Hepatocyte (in vitro differentiated cells): ENCODE results near the gene XXYLT1. TPM values are rescaled to one million over a fixed set of nuclear protein-coding genes. Genes with fewer than 3 reads are reported as not detected.
"Not testable (repeated sequence)": the region's sequence is repeated elsewhere in the genome, so short reads cannot be mapped to it uniquely, and the experiment has no call there.

Source experiments
- DNase-seq: peaks from one replicate; pipeline ENCODE4 v3.0.0-alpha.2; 2016; ENCODE audit warnings: low spot score
- H2AFZ ChIP-seq: fragments of 200-600 bp; sonication (generic); 2 replicates; pipeline ENCODE4 v1.6.0; 2016; ENCODE audit warnings: antibody characterized with exemption, mild to moderate bottlenecking
- H3K27ac ChIP-seq: fragments of 200-600 bp; sonication (generic); 2 replicates; pipeline ENCODE4 v1.5.1; 2016; ENCODE audit warnings: mild to moderate bottlenecking
- H3K27me3 ChIP-seq: fragments of 200-600 bp; sonication (generic); 2 replicates; pipeline ENCODE4 v1.6.1; 2016
- H3K36me3 ChIP-seq: fragments of 200-600 bp; sonication (generic); replicated peaks from 2 replicates; pipeline ENCODE4 v1.5.1; 2016; ENCODE audit warnings: low read depth; ENCODE audit not compliant: insufficient read depth
- H3K4me1 ChIP-seq: fragments of 200-600 bp; sonication (generic); 2 replicates; pipeline ENCODE4 v1.5.1; 2016; ENCODE audit warnings: mild to moderate bottlenecking, moderate library complexity; ENCODE audit not compliant: insufficient read depth
- H3K4me2 ChIP-seq: fragments of 200-600 bp; sonication (generic); 2 replicates; pipeline ENCODE4 v1.6.0; 2016
- H3K4me3 ChIP-seq: fragments of 200-600 bp; sonication (generic); 2 replicates; pipeline ENCODE4 v1.5.1; 2016; ENCODE audit warnings: mild to moderate bottlenecking
- H3K79me2 ChIP-seq: fragments of 200-600 bp; sonication (generic); 2 replicates; pipeline ENCODE4 v1.6.0; 2017; ENCODE audit warnings: mild to moderate bottlenecking
- H3K9me2 ChIP-seq: fragments of 200-600 bp; sonication (generic); replicated peaks from 2 replicates; pipeline ENCODE4 v1.6.0; 2017; ENCODE audit warnings: mild to moderate bottlenecking; ENCODE audit not compliant: insufficient read depth
- H3K9me3 ChIP-seq: fragments of 200-600 bp; sonication (generic); 2 replicates; pipeline ENCODE4 v1.5.1; 2016; ENCODE audit warnings: low read depth, mild to moderate bottlenecking
- H4K20me1 ChIP-seq: fragments of 200-600 bp; sonication (generic); 2 replicates; pipeline ENCODE4 v1.6.0; 2016; ENCODE audit warnings: mild to moderate bottlenecking; ENCODE audit not compliant: insufficient read depth, poor library complexity, severe bottlenecking
- EZH2 ChIP-seq: fragments of 200-600 bp; sonication (generic); IDR thresholded peaks from 2 replicates; pipeline ENCODE4 v1.6.1; 2016; ENCODE audit warnings: antibody characterized with exemption, mild to moderate bottlenecking, borderline replicate concordance
- EZH2phosphoT487 ChIP-seq: fragments of 200-600 bp; sonication (generic); IDR thresholded peaks from one replicate; pipeline ENCODE4 v1.6.1; 2018; ENCODE audit warnings: antibody characterized with exemption, mild to moderate bottlenecking, low read depth, moderate library complexity; ENCODE audit not compliant: unreplicated experiment, severe bottlenecking
- WGBS: methylation state at CpG from one replicate; pipeline ENCODE4 v1.1.6; 2016; ENCODE audit warnings: low lambda C conversion rate; ENCODE audit errors: missing lambda C conversion rate; 5-methylcytosine and 5-hydroxymethylcytosine counted together
- polyA plus RNA-seq: library from polyadenylated mRNA; unstranded; fragments of >200 nt; fragmentation: Nextera tagmentation; extraction: Ambion mirVana; gene quantifications from 2 replicates; pipeline ENCODE4 v1.2.1, GENCODE V29; 2016
- total RNA-seq: library from RNA; depleted of rRNA; stranded (reverse); fragments of >200 nt; gene quantifications from 2 replicates; pipeline ENCODE4 v1.2.3, GENCODE V29; 2014
- TF ChIP-seq, protein P1 (sequence below): fragments of 200-600 bp; sonication (generic); IDR thresholded peaks from 2 replicates; pipeline ENCODE4 v1.5.1; 2016; ENCODE audit warnings: antibody characterized with exemption, mild to moderate bottlenecking; ENCODE audit not compliant: poor library complexity

Gene XXYLT1
- total and polyA plus RNA-seq, 2 experiments from 2014 or later = 20.9 to 25.6 TPM

DNA sequence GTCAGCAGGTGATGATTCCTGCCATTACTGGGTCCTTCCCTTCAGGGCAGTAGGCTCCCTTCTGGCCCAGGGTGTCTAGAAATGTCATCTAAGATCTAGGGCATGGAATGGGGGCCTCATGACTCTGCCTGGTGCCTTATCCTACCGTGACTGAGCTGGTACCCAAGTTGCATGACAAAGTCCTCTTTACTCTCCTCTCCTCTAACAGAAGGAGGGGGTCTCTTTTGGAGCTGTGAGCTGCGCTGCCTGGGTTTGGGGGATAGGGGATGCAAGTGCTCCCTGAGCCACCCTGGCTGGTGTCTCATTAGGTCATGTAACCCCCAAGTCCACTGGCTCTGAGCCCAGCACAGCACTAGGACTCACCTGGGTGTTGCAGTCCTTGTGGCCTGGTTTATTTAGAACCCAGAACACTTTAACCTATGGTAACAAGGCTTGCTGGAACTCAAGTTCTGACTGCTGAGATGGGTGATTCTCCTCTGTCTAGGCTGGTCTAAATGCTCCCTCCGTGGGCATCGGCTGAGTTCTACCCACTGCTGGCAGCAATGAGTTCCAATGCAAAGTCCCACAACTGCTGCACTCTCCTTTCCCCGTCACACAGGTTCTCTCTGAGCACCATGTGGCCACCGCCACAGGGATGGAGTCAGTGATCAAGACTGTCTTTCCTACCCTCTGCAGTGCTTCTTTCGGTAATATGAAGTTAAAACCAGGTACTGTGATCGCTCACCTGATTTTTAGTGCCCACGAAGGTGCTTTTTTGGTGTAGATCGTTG is 34.0 kb downstream of the XXYLT1 start:
- Histone ChIP-seq H3K79me2 (no peaks in the 10 kb centered on the region), H3K4me3 (no peak overlapping the region), H3K27me3 (no peaks in the 10 kb centered on the region), H2AFZ (no peak overlapping the region), H3K4me2 (no peak overlapping the region), H3K4me1 (peaks cover 8% of the 10 kb centered on the region), H3K36me3 (no peaks in the 10 kb centered on the region), H3K27ac (no peak overlapping the region), H3K9me3 (no peaks in the 10 kb centered on the region), H4K20me1 (no peaks in the 10 kb centered on the region), H3K9me2 (no peaks in the 10 kb centered on the region)
- WGBS = 98% methylated on average over 10 of the region's 10 CpGs
- TF ChIP-seq EZH2phosphoT487 (no peak), EZH2 (no peak)
- TF ChIP-seq, protein P1, sequence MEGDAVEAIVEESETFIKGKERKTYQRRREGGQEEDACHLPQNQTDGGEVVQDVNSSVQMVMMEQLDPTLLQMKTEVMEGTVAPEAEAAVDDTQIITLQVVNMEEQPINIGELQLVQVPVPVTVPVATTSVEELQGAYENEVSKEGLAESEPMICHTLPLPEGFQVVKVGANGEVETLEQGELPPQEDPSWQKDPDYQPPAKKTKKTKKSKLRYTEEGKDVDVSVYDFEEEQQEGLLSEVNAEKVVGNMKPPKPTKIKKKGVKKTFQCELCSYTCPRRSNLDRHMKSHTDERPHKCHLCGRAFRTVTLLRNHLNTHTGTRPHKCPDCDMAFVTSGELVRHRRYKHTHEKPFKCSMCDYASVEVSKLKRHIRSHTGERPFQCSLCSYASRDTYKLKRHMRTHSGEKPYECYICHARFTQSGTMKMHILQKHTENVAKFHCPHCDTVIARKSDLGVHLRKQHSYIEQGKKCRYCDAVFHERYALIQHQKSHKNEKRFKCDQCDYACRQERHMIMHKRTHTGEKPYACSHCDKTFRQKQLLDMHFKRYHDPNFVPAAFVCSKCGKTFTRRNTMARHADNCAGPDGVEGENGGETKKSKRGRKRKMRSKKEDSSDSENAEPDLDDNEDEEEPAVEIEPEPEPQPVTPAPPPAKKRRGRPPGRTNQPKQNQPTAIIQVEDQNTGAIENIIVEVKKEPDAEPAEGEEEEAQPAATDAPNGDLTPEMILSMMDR = no peak
- no peak for DNase-seq

DNA sequence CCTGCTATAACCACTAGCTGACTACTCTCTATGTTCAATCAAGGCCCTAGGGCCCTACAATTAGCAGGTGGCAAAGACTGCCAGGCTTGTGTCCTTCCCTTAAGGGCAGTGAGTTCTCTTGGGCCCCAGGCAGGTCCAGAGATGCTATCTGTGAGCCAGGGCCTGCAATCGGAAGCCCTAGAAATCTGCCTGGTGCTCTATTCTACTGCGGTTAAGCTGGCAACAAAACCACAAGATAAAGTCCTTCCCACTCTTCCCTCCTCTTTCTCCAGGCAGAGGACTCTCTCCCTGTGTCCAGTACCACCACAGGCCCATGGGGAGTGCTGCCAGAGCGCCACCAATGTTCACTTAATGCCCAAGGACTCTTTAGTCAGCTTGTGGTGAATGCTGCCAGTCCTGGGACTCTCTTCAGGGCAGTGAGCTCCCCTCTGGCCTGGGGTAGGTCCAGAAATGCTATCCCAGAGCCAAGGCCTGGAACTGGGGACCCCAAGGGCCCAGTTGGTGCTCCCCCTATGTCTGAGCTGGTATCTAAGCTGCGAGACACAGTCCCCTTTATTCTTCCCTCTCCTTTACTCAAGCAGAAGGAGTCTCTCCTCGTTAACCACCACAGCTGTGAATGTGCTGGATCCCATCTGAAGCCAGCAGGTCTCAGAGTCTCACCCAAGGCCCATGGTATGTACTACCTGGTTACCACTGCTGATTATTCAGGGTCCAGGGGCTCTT is 34.7 kb downstream of the XXYLT1 start:
- Histone ChIP-seq H3K79me2 (no peaks in the 10 kb centered on the region), H3K9me2 (no peaks in the 10 kb centered on the region), H3K27me3 (no peaks in the 10 kb centered on the region), H3K36me3 (no peaks in the 10 kb centered on the region), H3K4me2 (no peak overlapping the region), H3K4me3 (no peak overlapping the region), H3K4me1 (peaks cover 8% of the 10 kb centered on the region), H3K27ac (no peak overlapping the region), H3K9me3 (no peaks in the 10 kb centered on the region), H2AFZ (no peak overlapping the region), H4K20me1 (no peaks in the 10 kb centered on the region)
- DNase-seq = no peak
- TF ChIP-seq EZH2 (no peak), EZH2phosphoT487 (no peak)
- TF ChIP-seq, protein P1 = no peak
- 96% methylated on average over 5 of the region's 5 CpGs for WGBS

DNA sequence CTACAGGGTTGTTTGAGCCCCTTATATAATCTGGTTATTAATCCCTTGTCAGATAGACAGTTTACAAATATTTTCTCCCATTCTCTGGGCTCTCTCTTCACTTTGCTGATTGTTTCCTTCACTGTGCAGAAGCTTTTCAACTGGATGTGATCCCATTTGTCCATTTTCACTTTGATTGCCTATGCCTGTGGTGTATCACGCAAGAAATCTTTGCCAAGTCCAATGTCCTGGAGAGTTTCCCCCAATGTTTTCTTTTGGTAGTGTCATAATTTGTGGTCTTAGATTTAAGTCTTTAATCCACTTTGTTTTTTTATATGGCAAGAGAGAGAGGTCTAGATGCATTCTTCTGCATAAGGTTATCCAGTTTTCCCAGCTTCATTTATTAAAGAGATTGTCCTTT is 40.7 kb downstream of the XXYLT1 start:
- WGBS = 97% methylated on average over 1 of the region's 1 CpG
- Histone ChIP-seq H3K79me2 (no peaks in the 10 kb centered on the region), H3K36me3 (no peaks in the 10 kb centered on the region), H3K27me3 (no peaks in the 10 kb centered on the region), H3K4me2 (no peak overlapping the region), H2AFZ (no peak overlapping the region), H3K4me3 (no peak overlapping the region), H3K27ac (no peak overlapping the region), H3K9me3 (no peaks in the 10 kb centered on the region), H3K4me1 (no peaks in the 10 kb centered on the region), H4K20me1 (no peaks in the 10 kb centered on the region), H3K9me2 (no peaks in the 10 kb centered on the region)
- no peak for DNase-seq
- TF ChIP-seq EZH2 = no peak
- TF ChIP-seq, protein P1 = no peak
- TF ChIP-seq EZH2phosphoT487 = no peak

DNA sequence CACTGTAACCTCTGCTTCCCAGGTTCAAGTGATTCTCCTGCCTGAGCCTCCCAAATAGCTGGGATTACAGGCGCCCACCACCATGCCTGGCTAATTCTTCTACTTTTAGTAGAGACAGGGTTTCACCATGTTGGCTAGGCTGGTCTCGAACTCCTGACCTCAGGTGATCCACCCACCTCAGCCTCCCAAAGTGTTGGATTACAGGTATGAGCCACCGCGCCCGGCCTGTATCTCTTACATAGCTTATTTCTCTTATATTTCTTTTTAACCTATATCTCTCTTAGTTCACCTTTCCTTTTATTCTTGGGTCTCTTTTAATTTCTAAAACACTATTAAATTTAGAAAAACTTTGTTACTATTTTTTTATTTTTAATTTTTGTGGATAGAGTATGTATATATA is 42.1 kb downstream of the XXYLT1 start:
- H3K27ac ChIP-seq, H3K4me1 ChIP-seq, H4K20me1 ChIP-seq, H3K79me2 ChIP-seq, H3K27me3 ChIP-seq, H3K4me3 ChIP-seq, H3K36me3 ChIP-seq, DNase-seq, H3K9me3 ChIP-seq, H3K4me2 ChIP-seq, H3K9me2 ChIP-seq, H2AFZ ChIP-seq: not testable (repeated sequence)
- 98% methylated on average over 5 of the region's 5 CpGs for WGBS
